ENCODE measurements around the gene KCNG1.

The KCNG1 gene

GRCh38 chr20:50969435-50969834 is 53.5 kb downstream of the KCNG1 start:
- in situ Hi-C loops (cut with HindIII; ENCODE audit: low pct_ligation_motif_present, low pct_unique_long_range_greater_than_20kb, low sequenced_read_pairs), result no loop called here
- DNase-seq, result no peak

- no peak for DNase-seq
- in situ Hi-C loops (cut with HindIII; ENCODE audit: low pct_ligation_motif_present, low pct_unique_long_range_greater_than_20kb, low sequenced_read_pairs), result no loop called here
Measured at GRCh38 chr20:50968289-50968688, 54.6 kb downstream of the KCNG1 start.

DNA sequence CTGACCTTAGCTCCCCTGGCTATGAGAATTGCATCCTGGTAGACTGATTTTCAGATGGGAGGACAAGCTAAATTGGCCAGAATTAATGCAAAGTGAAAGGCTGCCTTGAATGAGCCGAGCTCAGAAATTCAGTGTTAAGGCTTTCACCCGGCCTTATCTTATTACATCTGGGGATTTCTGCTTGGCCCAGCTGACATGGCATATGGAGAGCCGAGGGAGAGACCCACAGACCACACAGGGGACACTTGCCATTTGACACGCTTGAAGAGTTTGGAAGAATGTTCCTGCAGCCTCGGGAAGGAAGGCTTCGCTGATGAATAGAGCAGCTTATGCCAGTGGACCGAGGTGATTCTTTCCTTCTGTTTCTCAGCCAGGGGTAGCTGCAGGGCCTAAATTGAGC is 55.3 kb downstream of the KCNG1 start:
- in situ Hi-C loops (cut with HindIII; ENCODE audit: low pct_ligation_motif_present, low pct_unique_long_range_greater_than_20kb, low sequenced_read_pairs), result no loop called here
- peak; percentile 60 for DNase-seq

DNA sequence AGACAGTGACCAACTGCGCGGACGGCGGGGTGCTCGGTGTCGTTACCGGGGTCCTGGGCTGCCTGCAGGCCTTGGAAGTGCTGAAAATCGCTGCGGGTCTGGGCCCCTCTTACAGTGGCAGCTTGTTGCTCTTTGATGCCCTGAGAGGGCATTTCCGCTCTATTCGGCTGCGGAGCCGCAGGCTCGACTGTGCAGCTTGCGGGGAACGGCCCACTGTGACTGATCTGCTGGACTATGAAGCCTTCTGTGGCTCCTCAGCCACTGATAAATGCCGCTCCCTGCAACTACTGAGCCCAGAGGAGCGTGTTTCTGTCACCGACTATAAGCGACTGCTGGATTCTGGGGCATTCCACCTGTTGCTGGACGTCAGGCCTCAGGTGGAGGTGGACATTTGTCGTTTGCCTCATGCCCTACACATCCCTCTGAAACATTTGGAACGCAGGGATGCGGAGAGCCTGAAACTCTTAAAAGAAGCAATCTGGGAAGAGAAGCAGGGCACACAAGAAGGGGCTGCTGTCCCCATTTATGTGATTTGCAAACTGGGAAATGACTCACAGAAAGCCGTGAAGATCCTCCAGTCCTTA is 63.3 kb downstream of the KCNG1 start:
- in situ Hi-C loops (cut with HindIII; ENCODE audit: low pct_ligation_motif_present, low pct_unique_long_range_greater_than_20kb, low sequenced_read_pairs), result no loop called here
- no peak for DNase-seq

DNA sequence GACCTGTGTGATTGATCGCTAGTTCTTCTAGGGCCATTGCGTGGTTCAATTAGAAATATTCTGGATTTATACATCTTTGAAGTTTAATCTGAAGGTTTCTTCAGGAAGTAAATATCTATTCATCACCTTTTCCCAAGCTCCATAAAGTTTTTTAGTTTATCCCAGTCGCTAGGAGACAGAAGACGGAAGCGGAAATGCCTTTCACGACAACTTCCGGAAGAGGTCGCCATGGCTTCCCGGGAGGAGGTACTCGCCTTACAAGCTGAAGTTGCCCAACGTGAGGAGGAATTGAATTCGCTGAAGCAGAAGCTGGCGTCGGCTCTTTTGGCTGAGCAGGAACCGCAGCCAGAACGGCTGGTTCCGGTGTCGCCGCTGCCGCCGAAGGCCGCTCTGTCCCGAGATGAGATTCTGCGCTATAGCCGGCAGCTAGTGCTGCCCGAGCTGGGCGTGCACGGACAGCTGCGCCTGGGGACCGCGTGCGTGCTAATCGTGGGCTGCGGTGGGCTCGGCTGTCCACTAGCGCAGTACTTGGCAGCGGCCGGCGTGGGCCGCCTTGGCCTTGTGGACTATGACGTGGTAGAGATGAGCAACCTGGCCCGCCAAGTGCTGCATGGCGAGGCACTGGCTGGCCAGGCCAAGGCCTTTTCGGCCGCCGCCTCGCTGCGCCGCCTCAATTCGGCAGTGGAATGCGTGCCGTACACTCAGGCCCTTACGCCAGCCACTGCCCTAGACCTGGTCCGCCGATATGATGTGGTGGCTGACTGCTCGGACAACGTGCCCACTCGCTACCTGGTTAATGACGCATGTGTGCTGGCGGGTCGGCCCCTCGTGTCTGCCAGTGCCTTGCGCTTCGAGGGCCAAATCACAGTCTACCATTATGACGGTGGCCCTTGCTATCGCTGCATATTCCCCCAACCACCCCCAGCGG is 64.0 kb downstream of the KCNG1 start, which contains the start of gene MOCS3:
MOCS3 (plus strand) TSS at position 204 of the 928 bp plus-strand sequence; CDS start at position 229, 25 bp downstream.
- in situ Hi-C loops (cut with HindIII; ENCODE audit: low pct_ligation_motif_present, low pct_unique_long_range_greater_than_20kb, low sequenced_read_pairs), result no loop called here

DNA sequence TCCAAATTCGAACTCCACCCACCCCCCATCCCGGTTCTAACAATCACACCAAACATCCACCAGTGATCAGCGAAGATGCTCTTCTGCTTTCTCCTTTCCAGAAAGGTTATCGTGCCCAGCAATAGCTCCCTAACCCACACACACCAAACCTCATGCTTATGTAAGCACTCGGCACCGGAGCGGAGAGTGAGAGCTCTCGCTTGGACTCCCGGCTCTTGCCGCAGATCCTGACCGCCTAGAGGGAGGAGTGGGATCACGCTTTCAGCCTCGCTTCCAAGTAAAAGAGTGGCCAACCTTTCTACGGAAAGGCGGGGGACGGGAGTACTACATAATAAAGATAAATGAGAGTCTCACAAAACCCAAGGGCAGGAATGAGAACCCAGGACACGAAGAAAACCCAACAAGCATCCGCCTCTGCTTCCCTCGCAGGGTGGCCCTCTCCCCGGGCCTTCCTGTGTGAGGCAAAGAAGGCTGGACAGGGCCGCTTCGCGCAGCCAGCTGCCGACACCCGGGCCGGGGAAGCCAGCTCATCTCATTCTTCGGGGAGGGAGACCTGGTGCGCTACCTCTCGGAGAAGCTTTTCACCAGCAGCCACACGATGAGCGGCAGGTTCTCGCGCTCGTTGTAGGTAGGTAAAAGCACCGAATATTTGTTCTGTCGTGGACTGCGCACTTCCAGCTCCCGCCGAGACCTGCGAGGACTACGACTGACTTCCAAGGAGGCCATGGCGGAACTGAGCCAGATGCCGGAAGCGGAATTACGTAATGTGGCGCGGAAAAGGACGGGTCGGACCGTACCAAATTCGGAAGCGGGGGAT is 64.9 kb downstream of the KCNG1 start, which contains the start of gene DPM1:
DPM1 (minus strand) TSS at position 735 of the 817 bp plus-strand sequence; CDS start at position 726, 9 bp downstream.
- peak; percentile 87 for DNase-seq
- in situ Hi-C loops (cut with HindIII; ENCODE audit: low pct_ligation_motif_present, low pct_unique_long_range_greater_than_20kb, low sequenced_read_pairs), result no loop called here

More for the DNA sequence above, 64.0 kb downstream of the KCNG1 start, which contains the start of gene MOCS3:
- DNase-seq, result peak; percentile 87

- in situ Hi-C loops (cut with HindIII; ENCODE audit: low pct_ligation_motif_present, low pct_unique_long_range_greater_than_20kb, low sequenced_read_pairs), result no loop called here
- DNase-seq, result no peak
Measured at GRCh38 chr20:50957276-50957675, 65.6 kb downstream of the KCNG1 start.

DNA sequence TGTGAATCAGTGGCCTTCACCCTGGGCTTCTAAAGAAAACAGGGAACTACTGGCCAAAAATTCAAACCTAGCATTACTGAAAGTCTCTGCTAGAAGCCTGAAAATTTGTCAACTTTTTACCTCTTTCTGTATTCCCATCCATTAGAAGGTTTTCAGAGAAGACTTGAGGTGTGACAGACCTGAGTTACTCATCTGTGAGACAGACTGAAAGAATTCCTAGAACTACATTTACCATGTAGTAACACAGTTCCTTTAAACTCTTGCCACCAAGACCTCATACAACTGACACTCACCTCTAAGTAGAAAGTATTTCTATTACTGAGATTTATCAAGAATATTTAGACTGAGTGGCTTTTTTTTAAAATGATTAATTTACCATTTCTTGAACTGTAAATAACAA is 69.1 kb downstream of the KCNG1 start:
- no peak for DNase-seq

More for the DNA sequence above, 69.1 kb downstream of the KCNG1 start:
- in situ Hi-C loops (cut with HindIII; ENCODE audit: low pct_ligation_motif_present, low pct_unique_long_range_greater_than_20kb, low sequenced_read_pairs), result no loop called here
